Activated CD4-positive, alpha-beta T cell treated with anti-CD3 and anti-CD28 coated beads for 36 hours (primary cell): Measurements from ENCODE around the gene NEO1. TPM values are rescaled to one million over a fixed set of nuclear protein-coding genes. Genes with fewer than 3 reads are reported as not detected.

Experiments used
- ATAC-seq: fragments of 200-7000 bp; cut with Tn5 transposase; one replicate; pipeline ENCODE4 v1.10.0; 2021; ENCODE audit warnings: mild to moderate bottlenecking, moderate library complexity
- CTCF ChIA-PET: fragments of 350-600 bp; sonication (Branson Sonifier 250); formaldehyde crosslinking; loops from one replicate; lab custom pipeline; 2021; ENCODE audit warnings: antibody characterized with exemption; lab: Charles Lee
- POLR2A ChIA-PET: fragments of 350-600 bp; sonication (Branson Sonifier 250); formaldehyde crosslinking; loops from one replicate; lab custom pipeline; 2021; ENCODE audit warnings: antibody characterized with exemption, inconsistent platforms; lab: Charles Lee
- DNase-seq: peaks from one replicate; pipeline ENCODE4 v3.0.0-alpha.2; 2020
- H3K27ac Mint-ChIP-seq: one replicate; pipeline ENCODE4 v1.8.0; 2021; ENCODE audit warnings: mixed read lengths
- H3K27me3 Mint-ChIP-seq: one replicate; pipeline ENCODE4 v1.8.0; 2021; ENCODE audit warnings: mixed read lengths
- H3K36me3 Mint-ChIP-seq: one replicate; pipeline ENCODE4 v1.8.0; 2021; ENCODE audit warnings: low read depth, mixed read lengths
- H3K4me1 Mint-ChIP-seq: one replicate; pipeline ENCODE4 v1.8.0; 2021; ENCODE audit warnings: mixed read lengths
- H3K4me3 Mint-ChIP-seq: one replicate; pipeline ENCODE4 v1.8.0; 2021; ENCODE audit warnings: mild to moderate bottlenecking, moderate library complexity, mixed read lengths
- H3K9me3 Mint-ChIP-seq: one replicate; pipeline ENCODE4 v1.8.0; 2021; ENCODE audit warnings: low read depth, mixed read lengths
- intact Hi-C, 2 experiments: fragments of 100-400 bp; cut with DNase I in 1 of 2; cut with micrococcal nuclease in 1 of 2; formaldehyde crosslinking; loops; one replicate each; pipeline versions ENCODE4 v1.14.2 to v1.15.1; 2022 to 2024; cut with DNase I, micrococcal nuclease
- total RNA-seq, 2 experiments: library from RNA; stranded (reverse); gene quantifications; one replicate each; pipeline ENCODE4 v1.2.3, GENCODE V29; 2021

Gene NEO1
- total RNA-seq, 2 experiments from 2014 or later = 6.6 to 8.0 TPM

- H3K4me1 Mint-ChIP-seq = no peaks in the 10 kb centered on the region
- ChIA-PET POLR2A (no interaction called here), CTCF (interaction anchor here (0.8 kb wide), 1 partner anchor 336 kb away, joined by 3 read pairs; no protein-coding TSS in a partner anchor)
- no peak overlapping the region for H3K4me3 Mint-ChIP-seq
- no peaks in the 10 kb centered on the region for H3K9me3 Mint-ChIP-seq
- H3K36me3 Mint-ChIP-seq = no peaks in the 10 kb centered on the region
- H3K27ac Mint-ChIP-seq = no peak overlapping the region
- intact Hi-C loops = no loop called here
- DNase-seq (no peak), ATAC-seq (no peak)
- H3K27me3 Mint-ChIP-seq = no peaks in the 10 kb centered on the region
These were observed 68.0 kb downstream of the NEO1 start for GRCh38 chr15:73120269-73120668.

GRCh38 chr15:73125219-73125618 lies 73.0 kb downstream of the NEO1 start:
- POLR2A ChIA-PET = no interaction called here
- H3K4me3 Mint-ChIP-seq = no peak overlapping the region
- intact Hi-C loops = no loop called here
- DNase-seq (no peak), ATAC-seq (no peak)
- CTCF ChIA-PET = interaction anchor here (0.6 to 1.5 kb wide), 4 partner anchors 14 to 148 kb away, joined by 3 to 4 read pairs (median 4); no protein-coding TSS in a partner anchor
- H3K9me3 Mint-ChIP-seq = no peaks in the 10 kb centered on the region
- H3K27me3 Mint-ChIP-seq = peaks cover 2% of the 10 kb centered on the region
- no peaks in the 10 kb centered on the region for H3K4me1 Mint-ChIP-seq
- H3K27ac Mint-ChIP-seq = no peak overlapping the region
- no peaks in the 10 kb centered on the region for H3K36me3 Mint-ChIP-seq

GRCh38 chr15:73127302-73127936 lies 75.2 kb downstream of the NEO1 start:
- Mint-ChIP-seq H3K27ac (no peak overlapping the region), H3K4me1 (no peaks in the 10 kb centered on the region), H3K36me3 (peaks cover 1% of the 10 kb centered on the region), H3K27me3 (peaks cover 2% of the 10 kb centered on the region), H3K4me3 (no peak overlapping the region), H3K9me3 (no peaks in the 10 kb centered on the region)
- ATAC-seq (peak; percentile 88), DNase-seq (peak; percentile 49)
- intact Hi-C loops = no loop called here
- CTCF ChIA-PET = interaction anchor here (0.6 to 1.5 kb wide), 9 partner anchors 11 to 1355 kb away, joined by 3 to 4 read pairs (median 3); no protein-coding TSS in a partner anchor
- POLR2A ChIA-PET = interaction anchor here (0.5 kb wide), 1 partner anchor 59 kb away, joined by 4 read pairs; no protein-coding TSS in a partner anchor

- no peak overlapping the region for H3K4me3 Mint-ChIP-seq
- intact Hi-C loops = no loop called here
- H3K27ac Mint-ChIP-seq = no peak overlapping the region
- DNase-seq (no peak), ATAC-seq (no peak)
- ChIA-PET CTCF (no interaction called here), POLR2A (interaction anchor here (0.6 kb wide), 1 partner anchor 797 kb away, joined by 3 read pairs; no protein-coding TSS in a partner anchor)
- peaks cover 2% of the 10 kb centered on the region for H3K27me3 Mint-ChIP-seq
- no peaks in the 10 kb centered on the region for H3K4me1 Mint-ChIP-seq
- peaks cover 2% of the 10 kb centered on the region for H3K36me3 Mint-ChIP-seq
- H3K9me3 Mint-ChIP-seq = no peaks in the 10 kb centered on the region
These were observed 78.6 kb downstream of the NEO1 start for GRCh38 chr15:73130830-73131229.

- ChIA-PET CTCF (no interaction called here), POLR2A (no interaction called here)
- Mint-ChIP-seq H3K27me3 (no peaks in the 10 kb centered on the region), H3K4me3 (no peak overlapping the region), H3K9me3 (no peaks in the 10 kb centered on the region), H3K27ac (no peak overlapping the region), H3K4me1 (peaks cover 1% of the 10 kb centered on the region), H3K36me3 (peaks cover 3% of the 10 kb centered on the region)
- DNase-seq = no peak
- intact Hi-C loops = no loop called here
- no peak for ATAC-seq
These were observed 81.9 kb downstream of the NEO1 start for GRCh38 chr15:73134196-73134595.

GRCh38 chr15:73139041-73139743 lies 86.9 kb downstream of the NEO1 start:
- Mint-ChIP-seq H3K4me1 (peaks cover 37% of the 10 kb centered on the region), H3K4me3 (no peak overlapping the region), H3K27me3 (no peaks in the 10 kb centered on the region), H3K36me3 (peaks cover 2% of the 10 kb centered on the region), H3K9me3 (no peaks in the 10 kb centered on the region), H3K27ac (no peak overlapping the region)
- DNase-seq (no peak), ATAC-seq (no peak)
- CTCF ChIA-PET = interaction anchor here (1.0 to 1.5 kb wide), 4 partner anchors 10 to 135 kb away, joined by 3 to 6 read pairs (median 4); no protein-coding TSS in a partner anchor
- POLR2A ChIA-PET = interaction anchor here (0.9 kb wide), 1 partner anchor 9 kb away, joined by 4 read pairs; no protein-coding TSS in a partner anchor
- intact Hi-C loops = no loop called here

GRCh38 chr15:73139744-73140553 lies 87.7 kb downstream of the NEO1 start:
- Mint-ChIP-seq H3K4me1 (peaks cover 43% of the 10 kb centered on the region), H3K9me3 (no peaks in the 10 kb centered on the region), H3K27me3 (no peaks in the 10 kb centered on the region), H3K4me3 (no peak overlapping the region), H3K27ac (no peak overlapping the region), H3K36me3 (peaks cover 8% of the 10 kb centered on the region)
- no peak for DNase-seq
- POLR2A ChIA-PET = interaction anchor here (0.9 kb wide), 1 partner anchor 10 kb away, joined by 4 read pairs; no protein-coding TSS in a partner anchor
- CTCF ChIA-PET = interaction anchor here (1.0 to 1.5 kb wide), 5 partner anchors 10 to 134 kb away, joined by 3 to 6 read pairs (median 6); no protein-coding TSS in a partner anchor
- no peak for ATAC-seq
- intact Hi-C loops = loop anchor here in 1 of 2 experiments (5.0 to 10.0 kb wide), 3 partner anchors 87 to 495 kb away; partner anchors contain the start of genes NEO1 and NPTN

GRCh38 chr15:73141216-73141900 lies 89.1 kb downstream of the NEO1 start:
- Mint-ChIP-seq H3K4me3 (no peak overlapping the region), H3K9me3 (no peaks in the 10 kb centered on the region), H3K27me3 (no peaks in the 10 kb centered on the region), H3K36me3 (peaks cover 8% of the 10 kb centered on the region), H3K27ac (peak overlapping the region; percentile 61), H3K4me1 (peaks cover 43% of the 10 kb centered on the region)
- no peak for DNase-seq
- intact Hi-C loops = loop anchor here in 1 of 2 experiments (5.0 to 10.0 kb wide), 3 partner anchors 86 to 493 kb away; partner anchors contain the start of genes NEO1 and NPTN
- ATAC-seq = peak; percentile 16
- ChIA-PET POLR2A (no interaction called here), CTCF (interaction anchor here (0.7 to 1.2 kb wide), 2 partner anchors 60 to 100 kb away, joined by 3 to 6 read pairs; no protein-coding TSS in a partner anchor)

GRCh38 chr15:73142802-73143762 lies 90.8 kb downstream of the NEO1 start:
- intact Hi-C loops = loop anchor here in 1 of 2 experiments (1.0 to 10.0 kb wide), 5 partner anchors 84 to 508 kb away; partner anchors contain the start of genes ADPGK, NEO1 and NPTN
- Mint-ChIP-seq H3K27me3 (no peaks in the 10 kb centered on the region), H3K4me1 (peaks cover 43% of the 10 kb centered on the region), H3K4me3 (no peak overlapping the region), H3K9me3 (no peaks in the 10 kb centered on the region), H3K27ac (peak overlapping the region; percentile 87), H3K36me3 (peaks cover 8% of the 10 kb centered on the region)
- ChIA-PET POLR2A (no interaction called here), CTCF (no interaction called here)
- ATAC-seq = peak; percentile 81
- peak; percentile 12 for DNase-seq
